Activated T-cell treated with anti-CD3 and anti-CD28 coated beads, Interleukin-2, amount 50 U/mL, for 4 hours (primary cell): Measurements from ENCODE around the gene SIL1. TPM values are rescaled to one million over a fixed set of nuclear protein-coding genes. Genes with fewer than 3 reads are reported as not detected.

ENCODE experiments used
- ATAC-seq, 2 donors: fragments of 200-7000 bp; cut with Tn5 transposase; one replicate each; pipeline ENCODE4 v1.10.0; 2021
- DNase-seq: peaks from one replicate; pipeline ENCODE4 v3.0.0-alpha.2; 2020
- H3K27me3 Mint-ChIP-seq: one replicate; pipeline ENCODE4 v1.8.0; 2021; ENCODE audit warnings: low read depth, mixed read lengths
- H3K36me3 Mint-ChIP-seq: one replicate; pipeline ENCODE4 v1.8.0; 2022; ENCODE audit warnings: mixed read lengths; ENCODE audit not compliant: insufficient read depth
- H3K4me1 Mint-ChIP-seq: one replicate; pipeline ENCODE4 v1.8.0; 2021; ENCODE audit warnings: low read depth, mixed read lengths
- H3K4me3 Mint-ChIP-seq: one replicate; pipeline ENCODE4 v1.8.0; 2021; ENCODE audit warnings: mild to moderate bottlenecking, moderate library complexity, mixed read lengths
- H3K9me3 Mint-ChIP-seq: one replicate; pipeline ENCODE4 v1.8.0; 2021; ENCODE audit warnings: mixed read lengths
- total RNA-seq, 3 donors: library from RNA; stranded (reverse); gene quantifications; one replicate each; pipeline ENCODE4 v1.2.1, GENCODE V29; 2021

SIL1 gene
- total RNA-seq, 3 donors from 2014 or later, result 17.8 to 26.1 (median 22.9) TPM

DNA sequence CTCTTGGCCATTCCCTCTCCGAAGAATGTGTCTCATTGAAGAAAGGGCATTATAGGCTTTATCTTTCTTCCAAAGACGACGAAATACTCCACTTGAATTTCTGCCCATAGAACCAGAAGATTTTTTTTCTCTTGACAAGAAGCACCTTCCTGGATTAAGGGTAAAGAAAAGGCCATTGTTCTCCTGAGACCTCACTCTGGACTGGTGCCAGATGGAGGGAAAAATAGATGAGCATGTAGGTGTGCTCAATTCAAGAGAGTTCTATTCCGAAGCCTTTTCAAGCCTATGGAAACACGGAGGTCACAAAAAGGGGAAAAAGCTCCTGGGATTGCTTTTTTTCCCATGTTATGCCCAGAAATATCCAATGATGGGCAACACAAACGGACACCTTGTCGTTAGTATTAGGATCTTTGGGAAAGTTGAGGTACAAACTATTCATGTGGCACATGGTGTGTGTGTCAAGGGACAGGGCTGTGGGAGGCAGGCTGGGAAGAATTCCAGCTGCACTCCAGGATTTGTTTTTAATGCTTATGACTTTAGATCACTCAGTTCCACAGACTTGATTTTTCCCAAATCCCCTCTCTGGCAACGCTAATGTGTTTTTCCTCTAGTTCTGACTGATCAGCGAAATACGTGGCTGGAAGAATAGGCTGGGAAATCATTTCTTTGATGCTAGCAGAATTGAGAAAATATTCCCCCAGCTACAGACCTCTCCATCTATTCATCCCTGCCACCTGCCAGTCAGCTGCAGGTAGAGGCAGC is 89.9 kb downstream of the SIL1 start:
- ATAC-seq (no peak), DNase-seq (no peak)
- H3K4me1 Mint-ChIP-seq, result no peaks in the 10 kb centered on the region
- peaks cover 6% of the 10 kb centered on the region for H3K36me3 Mint-ChIP-seq
- no peaks in the 10 kb centered on the region for H3K27me3 Mint-ChIP-seq
- H3K9me3 Mint-ChIP-seq, result no peaks in the 10 kb centered on the region
- H3K4me3 Mint-ChIP-seq, result no peak overlapping the region

GRCh38 chr5:139105621-139106071 is 92.5 kb downstream of the SIL1 start:
- peaks cover 7% of the 10 kb centered on the region for H3K36me3 Mint-ChIP-seq
- ATAC-seq (no peak), DNase-seq (no peak)
- no peaks in the 10 kb centered on the region for H3K4me1 Mint-ChIP-seq
- H3K4me3 Mint-ChIP-seq, result no peak overlapping the region
- no peaks in the 10 kb centered on the region for H3K27me3 Mint-ChIP-seq
- no peaks in the 10 kb centered on the region for H3K9me3 Mint-ChIP-seq

- no peak for ATAC-seq
- H3K9me3 Mint-ChIP-seq, result no peaks in the 10 kb centered on the region
- no peaks in the 10 kb centered on the region for H3K4me1 Mint-ChIP-seq
- no peak overlapping the region for H3K4me3 Mint-ChIP-seq
- H3K27me3 Mint-ChIP-seq, result no peaks in the 10 kb centered on the region
- DNase-seq, result no peak
- peaks cover 9% of the 10 kb centered on the region for H3K36me3 Mint-ChIP-seq
These were observed 93.4 kb downstream of the SIL1 start for GRCh38 chr5:139104577-139105276.

DNA sequence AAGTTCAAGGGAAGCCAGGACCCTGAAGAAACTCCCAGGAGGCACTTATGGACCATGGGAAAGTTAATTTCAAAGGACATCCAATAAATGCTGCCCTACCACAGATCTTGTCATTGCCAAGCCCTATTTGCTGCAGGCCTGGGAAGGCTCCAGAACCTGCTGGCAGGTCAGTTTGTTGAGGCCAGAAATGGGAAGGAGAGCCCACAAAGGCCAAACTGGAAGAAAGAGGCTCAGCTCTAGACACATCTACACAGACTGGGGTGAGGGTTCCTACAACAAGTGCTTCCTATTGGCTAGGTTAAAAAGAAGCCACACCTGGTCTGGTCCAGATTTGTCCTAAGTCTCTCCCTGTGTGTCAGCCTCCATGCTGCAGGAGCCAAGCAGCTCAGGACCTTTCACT is 94.4 kb downstream of the SIL1 start:
- DNase-seq, result no peak

DNA sequence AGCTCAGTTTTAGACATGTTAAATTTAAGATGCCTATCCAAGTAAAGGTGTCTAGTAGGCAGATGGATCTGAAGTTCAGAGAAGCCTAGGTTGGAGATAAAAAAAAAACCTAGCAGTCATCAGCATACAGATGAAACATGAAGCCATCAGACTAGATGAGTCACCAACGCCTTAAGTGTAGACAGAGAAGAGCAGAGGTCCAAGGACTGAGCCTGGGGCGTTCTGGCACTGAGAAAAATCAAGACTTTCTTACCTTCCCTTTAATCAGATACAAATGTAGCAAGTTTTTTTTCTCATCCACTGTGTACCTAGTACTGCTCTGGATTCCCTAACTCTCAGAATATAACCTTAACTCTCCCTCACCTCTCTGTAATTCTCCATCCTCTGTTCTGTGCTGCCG is 97.3 kb downstream of the SIL1 start:
- H3K36me3 Mint-ChIP-seq, result peaks cover 16% of the 10 kb centered on the region
- H3K4me3 Mint-ChIP-seq, result no peak overlapping the region
- H3K27me3 Mint-ChIP-seq, result no peaks in the 10 kb centered on the region
- DNase-seq (no peak), ATAC-seq (no peak)
- H3K9me3 Mint-ChIP-seq, result no peaks in the 10 kb centered on the region
- no peaks in the 10 kb centered on the region for H3K4me1 Mint-ChIP-seq

More for the DNA sequence above, 94.4 kb downstream of the SIL1 start:
- Mint-ChIP-seq H3K4me3 (no peak overlapping the region), H3K4me1 (no peaks in the 10 kb centered on the region), H3K27me3 (no peaks in the 10 kb centered on the region), H3K36me3 (peaks cover 15% of the 10 kb centered on the region), H3K9me3 (no peaks in the 10 kb centered on the region)
- no peak for ATAC-seq

DNA sequence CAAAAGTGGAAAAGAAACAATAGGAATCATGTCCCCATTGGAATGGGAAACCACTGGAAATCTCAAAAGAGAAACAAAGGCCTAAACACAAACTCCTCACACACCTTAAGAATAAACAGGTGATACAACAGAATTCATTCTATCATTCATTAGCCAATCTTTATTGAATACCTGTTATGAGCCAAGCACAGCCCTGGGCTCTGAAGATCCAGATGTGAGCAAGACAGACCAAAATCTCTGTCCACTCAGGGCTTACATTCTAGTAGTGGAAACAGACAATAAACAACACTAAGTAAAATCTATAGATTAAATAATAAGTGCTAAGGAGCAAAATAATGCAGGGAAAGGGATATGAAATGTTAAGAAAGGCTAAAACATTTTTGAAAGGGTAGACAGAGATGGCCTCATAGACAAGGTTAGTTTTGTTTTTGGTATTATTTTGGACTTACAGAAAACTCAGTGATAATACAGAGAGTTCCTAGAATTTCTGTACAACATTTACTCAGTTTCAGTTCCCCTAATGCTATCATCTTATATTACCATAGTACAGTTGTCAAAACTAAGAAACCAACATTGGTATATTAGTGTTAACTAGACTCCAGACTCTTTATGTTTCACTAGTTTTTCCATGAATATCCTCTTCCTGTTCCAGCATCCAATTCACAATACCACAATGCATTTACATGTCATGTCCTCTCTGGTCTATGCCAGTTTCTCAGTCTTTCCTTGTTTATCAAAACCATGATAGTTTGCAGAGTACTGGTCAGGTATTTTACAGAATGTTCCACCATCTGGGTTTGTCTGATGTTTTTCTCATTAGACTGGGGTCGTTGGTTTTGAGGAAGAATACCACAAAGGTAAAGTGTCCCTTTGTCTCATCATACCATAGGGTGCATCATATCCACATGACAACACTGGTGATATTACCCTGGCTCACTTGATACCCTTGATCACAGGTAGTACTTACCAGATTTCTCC is 103.7 kb downstream of the SIL1 start:
- Mint-ChIP-seq H3K27me3 (no peaks in the 10 kb centered on the region), H3K36me3 (peaks cover 10% of the 10 kb centered on the region), H3K4me1 (peaks cover 12% of the 10 kb centered on the region), H3K4me3 (no peak overlapping the region), H3K9me3 (no peaks in the 10 kb centered on the region)
- peak in 1 of 2 donors; percentile 14 for ATAC-seq
- no peak for DNase-seq

GRCh38 chr5:139092741-139093343 is 105.3 kb downstream of the SIL1 start:
- no peak overlapping the region for H3K4me3 Mint-ChIP-seq
- H3K4me1 Mint-ChIP-seq, result peaks cover 17% of the 10 kb centered on the region
- no peaks in the 10 kb centered on the region for H3K27me3 Mint-ChIP-seq
- H3K9me3 Mint-ChIP-seq, result no peaks in the 10 kb centered on the region
- ATAC-seq (no peak), DNase-seq (no peak)
- H3K36me3 Mint-ChIP-seq, result peaks cover 9% of the 10 kb centered on the region

DNA sequence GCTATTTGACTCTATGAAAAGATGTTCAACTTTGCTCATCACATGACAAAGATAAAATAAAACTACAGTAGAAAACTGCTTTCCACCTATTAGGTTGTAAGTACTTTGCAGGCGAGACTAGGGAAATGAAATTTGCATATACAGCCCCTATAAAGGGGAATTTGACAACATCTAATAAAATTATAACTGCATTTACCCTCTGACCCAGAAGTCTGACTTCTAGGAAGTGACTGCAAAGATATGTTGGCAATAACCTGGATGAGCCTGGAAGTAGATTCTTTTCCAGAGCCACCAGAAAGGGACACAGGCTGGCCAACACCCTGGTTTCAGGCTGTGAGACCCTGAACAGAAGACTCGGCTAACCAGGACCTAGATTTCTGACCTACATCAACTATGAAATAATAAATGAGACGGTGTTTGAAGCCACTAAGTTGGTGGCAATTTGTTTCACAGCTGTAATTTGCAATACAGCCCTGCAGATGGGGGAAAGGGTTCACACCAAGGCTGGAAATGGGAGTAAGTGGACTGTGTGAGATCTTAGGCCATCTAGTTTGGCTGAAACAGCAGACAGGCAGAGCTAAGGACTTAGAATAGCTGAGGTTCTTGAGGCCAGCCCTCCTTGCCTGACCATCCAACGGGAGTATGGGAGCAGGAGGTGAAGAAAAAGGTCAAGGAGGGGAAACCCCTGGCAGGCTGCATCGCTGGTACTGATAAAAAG is 106.6 kb downstream of the SIL1 start:
- DNase-seq (no peak), ATAC-seq (no peak)
- Mint-ChIP-seq H3K36me3 (peaks cover 11% of the 10 kb centered on the region), H3K4me3 (no peak overlapping the region), H3K9me3 (no peaks in the 10 kb centered on the region), H3K27me3 (no peaks in the 10 kb centered on the region), H3K4me1 (peaks cover 17% of the 10 kb centered on the region)

DNA sequence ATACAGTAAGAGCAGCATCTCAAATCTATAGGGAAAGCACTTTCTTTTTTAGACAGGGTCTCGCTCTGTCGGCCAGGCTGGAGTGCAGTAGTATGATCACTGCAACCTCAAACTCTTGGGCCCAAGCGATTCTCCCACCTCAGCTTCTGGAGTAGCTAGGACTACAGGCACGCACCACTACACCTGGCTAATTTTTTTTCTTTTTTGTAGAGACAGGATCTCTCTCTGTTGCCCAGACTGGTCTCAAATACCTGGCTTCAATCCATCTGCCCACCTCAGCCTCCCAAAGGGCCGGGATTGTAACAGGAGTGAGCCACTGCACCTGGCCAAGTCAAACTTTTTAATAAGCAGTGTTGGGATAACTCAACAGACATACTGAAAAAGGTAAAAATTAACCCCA is 107.6 kb downstream of the SIL1 start:
- peaks cover 1% of the 10 kb centered on the region for H3K9me3 Mint-ChIP-seq
- peaks cover 14% of the 10 kb centered on the region for H3K36me3 Mint-ChIP-seq
- ATAC-seq, result no peak
- H3K27me3 Mint-ChIP-seq, result no peaks in the 10 kb centered on the region
- H3K4me1 Mint-ChIP-seq, result peaks cover 17% of the 10 kb centered on the region
- no peak overlapping the region for H3K4me3 Mint-ChIP-seq
- no peak for DNase-seq

GRCh38 chr5:139088024-139088423 is 110.1 kb downstream of the SIL1 start:
- Mint-ChIP-seq H3K36me3 (peaks cover 18% of the 10 kb centered on the region), H3K4me1 (peaks cover 9% of the 10 kb centered on the region), H3K4me3 (no peak overlapping the region), H3K27me3 (no peaks in the 10 kb centered on the region), H3K9me3 (peaks cover 10% of the 10 kb centered on the region)
- DNase-seq, result no peak
- ATAC-seq, result no peak

DNA sequence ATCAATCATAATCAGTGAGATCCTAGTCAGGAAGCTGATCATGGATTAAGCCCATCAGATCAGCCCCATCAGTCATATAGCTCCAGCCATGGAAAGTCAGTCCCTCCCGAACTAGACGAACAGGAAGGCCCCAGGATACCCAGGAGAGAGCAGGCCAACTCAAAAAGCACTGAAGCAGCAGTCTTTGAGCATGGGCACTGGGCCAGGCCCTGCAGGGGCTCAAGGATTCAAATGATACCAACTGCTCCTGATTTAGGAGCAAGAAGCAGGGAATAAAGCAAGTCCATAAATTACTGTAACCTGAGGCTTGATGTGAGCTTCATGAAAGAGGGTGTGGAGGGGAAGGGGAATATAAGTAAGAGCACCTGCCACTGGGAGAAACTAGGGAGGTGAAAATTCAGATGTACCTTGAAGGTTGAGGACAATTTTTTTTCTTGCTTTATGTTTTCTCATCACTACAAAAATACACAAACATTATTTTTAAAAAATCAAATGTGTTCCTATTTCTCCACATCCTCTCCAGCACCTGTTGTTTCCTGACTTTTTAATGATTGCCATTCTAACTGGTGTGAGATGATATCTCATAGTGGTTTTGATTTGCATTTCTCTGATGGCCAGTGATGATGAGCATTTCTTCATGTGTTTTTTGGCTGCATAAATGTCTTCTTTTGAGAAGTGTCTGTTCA is 115.2 kb downstream of the SIL1 start:
- Mint-ChIP-seq H3K9me3 (peaks cover 10% of the 10 kb centered on the region), H3K36me3 (peaks cover 19% of the 10 kb centered on the region), H3K4me3 (no peak overlapping the region), H3K27me3 (no peaks in the 10 kb centered on the region), H3K4me1 (peaks cover 4% of the 10 kb centered on the region)
- ATAC-seq, result no peak
- DNase-seq, result no peak

GRCh38 chr5:139079991-139080610 is 118.1 kb downstream of the SIL1 start:
- Mint-ChIP-seq H3K4me3 (no peak overlapping the region), H3K9me3 (peaks cover 4% of the 10 kb centered on the region), H3K36me3 (peaks cover 8% of the 10 kb centered on the region), H3K4me1 (peaks cover 4% of the 10 kb centered on the region), H3K27me3 (no peaks in the 10 kb centered on the region)
- no peak for ATAC-seq
- DNase-seq, result no peak
